GM06990 (cell line): ENCODE data around the gene GAK.
A peak's percentile ranks its signal among the peaks of the same experiment; 100 is the strongest.

ENCODE experiments used
- DNase-seq: peaks from one replicate; pipeline ENCODE4 v3.0.0-alpha.2; 2011; ENCODE audit not compliant: insufficient read length; ENCODE audit errors: extremely low read depth
- H3K27me3 ChIP-seq: replicated peaks from 2 replicates; pipeline ENCODE4 v1.6.0; 2011; ENCODE audit warnings: low read length; ENCODE audit not compliant: control insufficient read depth, insufficient read depth
- H3K36me3 ChIP-seq: 2 replicates; pipeline ENCODE4 v1.5.1; 2011; ENCODE audit warnings: low read length; ENCODE audit not compliant: control insufficient read depth, insufficient read depth
- H3K4me3 ChIP-seq: replicated peaks from 2 replicates; pipeline ENCODE4 v1.5.1; 2011; ENCODE audit warnings: low read depth, mild to moderate bottlenecking, control low read depth, low read length
- CTCF ChIP-seq: IDR thresholded peaks from 2 replicates; pipeline ENCODE4 v1.5.1; 2011; ENCODE audit warnings: low read length, control low read depth, mild to moderate bottlenecking, inconsistent platforms; ENCODE audit not compliant: insufficient read depth, poor library complexity, severe bottlenecking

The GAK gene

GRCh38 chr4:893995-894705 is 38.0 kb downstream of the GAK start:
- TF ChIP-seq CTCF = no peak
- H3K27me3 ChIP-seq = no peaks in the 10 kb centered on the region
- no peak overlapping the region for H3K4me3 ChIP-seq
- DNase-seq = no peak
- peaks cover 27% of the 10 kb centered on the region for H3K36me3 ChIP-seq

GRCh38 chr4:893276-893994 is 38.7 kb downstream of the GAK start:
- no peak for DNase-seq
- TF ChIP-seq CTCF = no peak
- Histone ChIP-seq H3K4me3 (no peak overlapping the region), H3K27me3 (no peaks in the 10 kb centered on the region), H3K36me3 (peaks cover 35% of the 10 kb centered on the region)

GRCh38 chr4:892780-893179 is 39.3 kb downstream of the GAK start:
- TF ChIP-seq CTCF = no peak
- Histone ChIP-seq H3K36me3 (peaks cover 35% of the 10 kb centered on the region), H3K27me3 (no peaks in the 10 kb centered on the region), H3K4me3 (no peak overlapping the region)
- no peak for DNase-seq

GRCh38 chr4:891747-892146 is 40.4 kb downstream of the GAK start:
- no peak for DNase-seq
- H3K36me3 ChIP-seq = peaks cover 42% of the 10 kb centered on the region
- H3K4me3 ChIP-seq = no peak overlapping the region
- H3K27me3 ChIP-seq = no peaks in the 10 kb centered on the region
- peak; percentile 28 for TF ChIP-seq CTCF

- no peaks in the 10 kb centered on the region for H3K27me3 ChIP-seq
- TF ChIP-seq CTCF = no peak
- peaks cover 46% of the 10 kb centered on the region for H3K36me3 ChIP-seq
- H3K4me3 ChIP-seq = no peak overlapping the region
- DNase-seq = no peak
Measured at GRCh38 chr4:890036-890695, 42.0 kb downstream of the GAK start.
